ENCODE data around the gene SYTL3.
"Not testable (repeated sequence)": the region's sequence is repeated elsewhere in the genome, so short reads cannot be mapped to it uniquely, and the experiment has no call there.

Gene SYTL3, protein sequence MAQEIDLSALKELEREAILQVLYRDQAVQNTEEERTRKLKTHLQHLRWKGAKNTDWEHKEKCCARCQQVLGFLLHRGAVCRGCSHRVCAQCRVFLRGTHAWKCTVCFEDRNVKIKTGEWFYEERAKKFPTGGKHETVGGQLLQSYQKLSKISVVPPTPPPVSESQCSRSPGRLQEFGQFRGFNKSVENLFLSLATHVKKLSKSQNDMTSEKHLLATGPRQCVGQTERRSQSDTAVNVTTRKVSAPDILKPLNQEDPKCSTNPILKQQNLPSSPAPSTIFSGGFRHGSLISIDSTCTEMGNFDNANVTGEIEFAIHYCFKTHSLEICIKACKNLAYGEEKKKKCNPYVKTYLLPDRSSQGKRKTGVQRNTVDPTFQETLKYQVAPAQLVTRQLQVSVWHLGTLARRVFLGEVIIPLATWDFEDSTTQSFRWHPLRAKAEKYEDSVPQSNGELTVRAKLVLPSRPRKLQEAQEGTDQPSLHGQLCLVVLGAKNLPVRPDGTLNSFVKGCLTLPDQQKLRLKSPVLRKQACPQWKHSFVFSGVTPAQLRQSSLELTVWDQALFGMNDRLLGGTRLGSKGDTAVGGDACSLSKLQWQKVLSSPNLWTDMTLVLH

DNA sequence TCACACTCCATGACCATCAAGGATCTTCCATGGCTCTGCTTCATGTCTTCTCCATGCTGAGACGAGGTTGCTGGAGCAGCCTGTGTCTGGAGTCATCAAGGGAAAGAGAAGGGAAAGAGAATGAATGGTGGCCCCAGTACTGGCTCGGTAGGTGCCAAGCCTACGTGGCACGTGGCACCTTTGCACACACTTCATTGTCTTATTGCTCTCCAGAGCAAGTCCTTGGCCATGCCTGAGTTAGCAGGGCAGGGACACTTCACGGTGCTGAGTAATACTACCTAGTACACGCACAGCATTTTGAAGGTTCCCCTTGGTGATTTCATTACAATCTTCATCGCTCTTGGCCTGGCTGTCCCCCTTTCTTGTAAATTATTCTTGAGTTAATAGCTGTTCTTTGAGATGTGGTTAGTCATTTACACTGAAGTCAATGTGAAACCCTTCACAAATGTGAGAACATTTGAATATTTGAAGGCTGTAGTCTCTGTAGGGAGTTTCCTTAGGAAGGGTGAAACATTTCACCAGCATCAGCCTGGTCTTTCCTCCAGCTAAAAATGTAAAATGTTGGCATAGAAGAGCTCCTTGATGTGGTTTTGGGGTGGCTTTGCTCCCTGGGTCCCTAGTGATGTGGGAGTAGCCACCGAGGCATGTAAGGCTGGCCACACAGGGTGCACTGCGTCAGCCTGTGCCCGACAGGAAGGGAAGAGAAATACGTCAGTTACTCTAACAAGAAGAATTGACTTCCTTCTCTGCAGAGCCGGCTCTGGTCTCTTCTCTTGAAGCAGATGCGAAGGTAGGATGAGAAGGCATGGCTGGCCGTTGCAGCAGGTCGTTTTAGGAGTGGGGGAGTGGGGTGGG is at the start of gene SYTL3:
Gene SYTL3, plus strand, starts transcription at position 766 of the 855 bp plus-strand sequence. CDS start 13,215 bp downstream, outside the sequence.
- DNase-seq (ENCODE audit: low read depth in 3 of 3) = peak; percentile 38 to 54 (median 42)

DNA sequence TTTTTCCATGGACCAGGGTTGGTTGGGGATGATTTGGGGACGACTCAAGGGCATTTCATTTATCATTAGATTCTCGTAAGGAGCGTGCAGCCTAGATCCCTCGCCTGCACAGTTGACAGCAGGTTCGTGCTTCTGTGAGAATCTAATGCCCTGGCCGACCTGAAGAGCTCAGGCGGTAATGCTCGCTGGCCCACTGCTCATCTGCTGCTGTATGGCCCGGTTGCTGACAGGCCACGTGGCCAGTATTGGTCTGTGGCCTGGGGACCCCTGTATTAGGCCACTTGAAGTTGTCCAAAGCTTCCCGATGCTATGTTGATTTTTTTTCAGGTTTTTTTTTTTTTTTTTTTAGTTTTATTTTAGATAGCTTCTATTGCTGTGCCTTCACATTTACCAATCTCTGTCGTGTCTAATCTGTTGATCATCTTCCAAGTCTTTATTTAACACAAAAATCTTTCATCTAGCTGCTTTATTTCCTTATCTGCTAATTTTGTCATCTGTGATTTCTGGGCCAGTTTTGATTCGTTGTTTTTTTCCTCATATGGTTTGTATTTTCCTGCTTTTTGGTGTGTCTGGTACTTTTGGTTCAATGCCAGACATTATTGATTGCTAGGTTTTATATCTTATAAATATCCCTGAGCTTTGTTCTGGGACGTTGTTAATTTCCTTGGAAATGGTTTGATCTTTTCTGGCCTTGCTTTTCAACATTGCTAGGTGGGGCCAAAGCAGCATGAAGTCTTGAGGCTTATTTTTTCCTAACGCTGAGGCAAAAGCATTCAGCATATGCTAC is 46.4 kb upstream of the SYTL3 start:
- no peak for DNase-seq (ENCODE audit: low read depth in 3 of 3)

DNA sequence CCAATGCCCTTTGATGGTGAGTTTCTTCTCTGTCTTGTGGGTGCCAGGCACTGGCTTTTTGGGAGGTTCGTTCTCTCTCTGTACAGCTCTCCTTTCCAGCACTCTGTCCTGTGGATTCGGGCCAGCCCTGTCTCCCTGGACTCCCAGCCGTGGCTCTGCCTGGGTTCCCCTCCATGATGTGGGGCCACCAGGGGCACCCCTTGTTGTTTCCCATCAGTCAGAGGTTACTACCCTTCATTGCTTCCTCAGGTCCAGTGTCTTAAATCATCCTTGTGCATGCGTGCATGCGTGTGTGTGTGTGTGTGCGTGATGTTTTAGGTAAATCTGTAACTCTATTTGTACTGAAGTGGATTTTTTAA is 45.8 kb upstream of the SYTL3 start:
- DNase-seq (ENCODE audit: low read depth in 3 of 3) = no peak

DNA sequence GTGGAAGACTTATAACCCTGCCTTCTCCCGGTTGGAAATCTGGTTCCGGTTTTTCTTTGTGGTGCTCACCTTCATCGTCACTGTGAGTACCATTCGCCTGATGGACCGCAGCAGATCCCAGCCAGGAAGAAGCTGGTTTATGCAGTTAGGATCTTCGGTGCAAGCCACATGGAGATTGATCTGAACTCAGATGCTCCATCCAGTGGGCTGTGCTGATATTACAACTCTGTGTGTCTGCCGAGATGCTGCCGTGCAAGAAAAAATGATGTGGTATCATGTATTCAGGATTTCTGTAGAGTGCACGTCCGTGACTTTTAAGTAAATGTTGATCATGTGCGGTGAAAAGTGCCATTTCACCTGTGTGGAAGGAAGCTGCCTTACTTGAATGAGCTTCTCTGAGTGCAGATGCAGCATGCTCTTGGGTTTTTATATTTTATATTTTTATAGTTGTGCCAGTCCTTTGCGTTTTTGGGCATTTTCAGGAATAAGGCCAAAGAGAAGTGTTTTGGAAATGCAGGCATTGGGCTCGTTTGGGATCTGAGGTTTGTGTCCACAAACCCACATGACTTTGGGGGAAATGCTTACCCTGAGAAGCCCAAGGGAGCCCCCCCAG is 44.5 kb upstream of the SYTL3 start:
- peak; percentile 15 to 27 (median 26) for DNase-seq (ENCODE audit: low read depth in 3 of 3)

DNA sequence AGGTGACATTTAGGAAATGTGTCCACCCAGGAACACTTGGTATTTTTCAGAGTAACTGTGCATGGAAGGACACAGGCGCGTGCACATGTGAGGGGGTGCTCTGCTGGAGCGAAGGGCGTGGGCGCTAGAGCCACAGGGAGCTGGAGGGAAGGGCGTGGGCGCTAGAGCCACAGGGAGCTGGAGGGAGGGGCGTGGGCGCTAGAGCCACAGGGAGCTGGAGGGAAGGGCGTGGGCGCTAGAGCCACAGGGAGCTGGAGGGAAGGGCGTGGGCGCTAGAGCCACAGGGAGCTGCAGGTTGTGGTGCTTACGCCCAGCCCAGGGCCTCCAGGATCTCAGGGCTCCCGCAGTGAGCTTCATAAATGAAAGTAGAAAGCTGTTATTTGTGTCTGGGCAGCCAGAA is 43.8 kb upstream of the SYTL3 start:
- DNase-seq (ENCODE audit: low read depth in 3 of 3) = not testable (repeated sequence)

DNA sequence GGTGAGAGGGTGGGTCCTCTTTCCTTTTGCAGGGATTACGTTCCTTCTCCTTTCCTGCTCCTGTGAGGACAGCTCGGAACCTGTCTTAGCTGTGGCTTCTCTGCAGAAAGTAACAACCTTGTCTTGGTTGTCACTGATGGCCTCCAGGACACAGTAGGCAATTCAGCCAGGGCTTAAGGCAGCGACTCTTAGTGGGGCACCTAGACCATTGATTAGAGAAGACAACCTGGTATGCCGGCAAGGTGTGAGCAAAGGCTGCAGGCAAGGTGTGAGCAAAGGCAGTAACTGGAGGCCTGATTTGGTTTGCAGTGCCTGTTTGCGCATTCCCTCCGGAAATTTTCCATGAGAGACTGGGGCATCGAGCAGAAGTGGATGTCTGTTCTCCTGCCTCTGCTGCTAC is 42.9 kb upstream of the SYTL3 start:
- DNase-seq (ENCODE audit: low read depth in 3 of 3) = no peak

DNA sequence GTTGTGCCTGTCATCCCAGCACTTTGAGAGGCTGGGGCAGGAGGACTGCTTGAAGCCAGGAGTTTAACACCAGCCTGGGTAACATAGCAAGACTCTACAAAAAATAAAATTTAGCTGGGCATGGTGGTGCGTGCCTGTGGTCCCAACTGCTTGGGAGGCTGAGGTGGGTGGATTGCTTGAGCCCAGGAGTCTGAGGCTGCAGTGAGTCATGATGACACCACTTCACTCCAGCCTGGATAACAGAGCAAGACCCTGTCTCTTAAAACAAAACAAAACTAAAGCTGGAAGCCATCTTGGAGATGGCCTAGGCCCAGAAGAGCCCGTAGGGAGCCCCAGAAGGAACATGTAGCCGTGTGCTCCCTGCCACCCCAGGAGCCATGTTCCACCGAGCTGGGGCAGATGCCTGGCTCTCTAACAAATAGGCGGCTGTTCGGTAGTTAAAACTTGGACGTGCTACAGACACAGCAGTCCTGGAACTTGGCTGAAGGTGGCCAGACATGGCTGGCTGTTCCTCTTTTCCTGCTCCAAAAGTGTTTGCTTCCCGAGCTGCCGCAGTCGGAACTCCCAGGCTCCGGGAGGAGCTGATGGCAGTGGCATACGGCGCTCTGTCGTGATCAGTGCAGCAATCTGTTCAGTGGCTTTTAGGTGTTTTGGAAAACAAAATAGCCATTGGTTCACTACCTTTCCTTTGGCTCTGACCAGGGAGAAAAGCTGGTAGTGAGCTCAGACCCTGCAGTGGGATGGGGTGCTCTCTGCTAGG is 42.3 kb upstream of the SYTL3 start:
- DNase-seq (ENCODE audit: low read depth in 3 of 3) = no peak

DNA sequence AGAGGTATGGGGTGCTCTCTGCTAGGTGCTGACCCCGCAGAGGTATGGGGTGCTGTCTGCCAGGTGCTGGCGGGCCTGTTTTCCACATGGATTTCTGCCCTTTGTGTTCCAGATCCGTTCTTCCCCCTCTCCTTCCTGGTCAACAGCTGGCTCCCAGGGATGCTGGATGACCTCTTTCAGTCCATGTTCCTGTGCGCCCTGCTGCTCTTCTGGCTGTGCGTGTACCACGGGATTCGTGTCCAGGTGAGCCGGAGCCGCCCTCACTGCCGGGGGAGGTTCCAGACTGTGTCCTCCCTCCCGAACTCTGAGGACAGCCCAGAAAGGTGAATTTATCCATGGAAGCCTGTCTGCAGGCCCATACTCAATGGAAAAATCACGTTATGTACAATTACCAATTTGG is 41.6 kb upstream of the SYTL3 start:
- no peak for DNase-seq (ENCODE audit: low read depth in 3 of 3)

DNA sequence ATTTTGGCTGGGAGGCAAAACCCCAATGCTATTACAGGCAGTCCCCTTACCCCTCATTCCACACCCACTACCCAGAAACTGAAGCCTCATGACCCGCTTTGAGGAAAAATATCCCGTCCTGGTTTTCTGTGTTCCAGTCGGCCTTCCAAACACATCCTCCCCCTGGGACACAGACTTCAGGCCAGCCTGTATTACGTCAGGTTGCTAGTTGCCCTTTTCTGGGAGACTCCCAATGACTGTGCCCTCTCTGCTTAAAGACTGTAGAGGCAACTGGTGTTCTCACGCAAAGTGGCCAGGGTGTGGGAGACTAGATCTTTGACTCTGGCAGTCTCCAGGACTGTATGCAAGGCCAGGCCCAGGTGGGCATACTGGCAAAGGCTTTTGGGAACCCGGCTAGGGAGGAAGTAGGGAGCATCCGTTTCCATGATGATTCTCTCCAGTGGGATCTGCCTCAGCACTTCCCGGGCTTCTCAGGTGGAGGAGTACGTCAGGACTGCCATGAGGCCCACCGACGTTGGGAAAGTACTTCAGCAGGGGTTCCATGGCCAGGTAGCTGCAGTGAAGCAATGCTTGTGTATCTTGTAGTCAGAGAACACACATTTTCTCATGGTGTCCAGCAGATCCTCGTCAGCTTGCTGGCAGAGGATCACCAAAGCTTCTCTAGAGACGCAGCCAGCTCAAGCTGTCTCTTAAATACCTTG is 40.2 kb upstream of the SYTL3 start:
- no peak for DNase-seq (ENCODE audit: low read depth in 3 of 3)

DNA sequence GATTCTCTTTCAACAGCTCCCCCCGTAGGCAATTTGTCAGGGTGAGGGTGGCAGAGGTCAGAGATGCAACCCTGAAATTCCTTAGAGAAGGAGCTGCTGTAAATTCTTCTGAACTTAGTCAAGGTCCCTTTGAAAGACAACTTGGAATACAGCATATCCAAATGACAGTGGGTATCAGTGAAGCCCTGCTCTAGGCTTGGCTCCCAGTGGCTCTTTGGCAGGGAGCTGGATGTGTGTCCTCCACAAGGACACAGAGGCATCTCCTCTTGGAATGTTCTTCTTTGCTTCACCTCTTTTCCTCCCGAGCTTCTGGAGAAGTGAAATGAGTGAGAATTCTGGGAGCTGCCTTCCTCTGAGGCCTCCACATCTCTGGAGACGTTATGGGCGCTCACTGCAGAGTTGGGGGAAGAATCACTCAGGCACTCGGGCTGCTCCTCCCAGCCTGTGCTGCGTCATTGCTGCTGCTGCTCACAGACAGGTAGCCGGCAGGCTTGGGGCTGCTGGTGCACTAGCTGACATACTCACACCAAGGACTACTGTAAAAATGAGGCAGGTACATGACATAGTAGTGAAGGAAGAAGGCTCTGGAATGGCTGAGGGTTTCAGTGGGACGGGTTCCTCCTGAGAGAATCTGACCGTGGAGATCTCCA is 39.4 kb upstream of the SYTL3 start:
- no peak for DNase-seq (ENCODE audit: low read depth in 3 of 3)

DNA sequence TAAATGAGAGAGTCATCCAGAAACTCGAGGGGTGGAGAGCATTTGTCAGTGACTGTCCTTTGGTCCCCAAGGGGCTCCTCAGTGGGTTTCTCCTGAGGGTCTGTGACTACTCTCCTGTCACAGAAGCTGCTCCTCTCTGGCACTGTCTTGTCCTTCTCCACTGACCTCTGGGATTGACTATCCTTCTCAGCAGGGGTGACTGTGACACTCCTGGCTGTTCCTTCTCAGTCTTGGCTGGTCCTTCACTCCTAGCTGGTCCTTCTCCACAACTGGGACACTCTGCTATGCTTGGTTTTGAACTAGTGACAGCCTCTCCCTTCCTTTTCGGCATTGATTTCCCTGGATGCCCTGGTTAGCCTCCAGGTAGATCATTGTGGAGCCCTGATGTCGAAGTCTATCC is 38.8 kb upstream of the SYTL3 start:
- DNase-seq (ENCODE audit: low read depth in 3 of 3) = no peak

DNA sequence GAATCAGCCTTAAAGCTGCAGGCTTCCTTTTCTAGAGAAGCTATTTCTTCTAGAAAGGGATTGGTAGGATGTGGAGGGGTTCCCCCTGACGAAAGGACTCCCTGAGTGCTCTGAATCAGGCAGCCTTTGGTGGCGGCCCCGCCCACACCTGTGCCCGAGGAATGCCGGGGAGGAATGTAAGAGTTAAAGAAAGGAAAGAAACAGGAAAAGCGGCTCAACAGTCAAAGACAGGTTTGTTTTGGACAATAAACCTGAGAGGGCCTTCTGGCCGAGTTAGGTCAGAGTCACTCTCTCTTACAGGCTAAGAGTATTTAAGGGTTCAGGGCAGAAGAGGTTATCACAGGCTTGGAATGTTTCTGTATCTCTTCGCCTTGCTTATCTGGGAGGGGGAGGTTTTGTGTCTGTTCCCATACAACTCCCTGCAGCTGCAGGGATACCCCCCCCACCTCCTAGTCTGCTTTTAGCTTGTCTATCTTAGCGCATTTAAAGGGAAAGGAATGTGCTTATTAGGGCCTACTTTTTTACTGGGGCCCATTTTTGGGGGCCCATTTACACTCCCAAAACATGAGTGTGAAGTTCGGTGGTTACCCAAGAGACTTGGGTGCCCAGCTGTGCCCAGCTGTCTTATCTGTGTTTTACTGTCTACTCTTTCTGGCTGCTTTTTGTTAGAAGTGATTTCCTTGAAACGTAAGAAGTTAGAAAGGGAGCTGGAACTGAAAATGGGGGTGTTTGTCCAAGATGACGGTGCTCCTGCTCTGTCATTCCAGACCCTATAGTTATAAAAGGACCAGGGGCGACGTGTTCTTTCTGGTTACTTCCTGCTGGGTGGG is 38.1 kb upstream of the SYTL3 start:
- DNase-seq (ENCODE audit: low read depth in 3 of 3) = no peak

DNA sequence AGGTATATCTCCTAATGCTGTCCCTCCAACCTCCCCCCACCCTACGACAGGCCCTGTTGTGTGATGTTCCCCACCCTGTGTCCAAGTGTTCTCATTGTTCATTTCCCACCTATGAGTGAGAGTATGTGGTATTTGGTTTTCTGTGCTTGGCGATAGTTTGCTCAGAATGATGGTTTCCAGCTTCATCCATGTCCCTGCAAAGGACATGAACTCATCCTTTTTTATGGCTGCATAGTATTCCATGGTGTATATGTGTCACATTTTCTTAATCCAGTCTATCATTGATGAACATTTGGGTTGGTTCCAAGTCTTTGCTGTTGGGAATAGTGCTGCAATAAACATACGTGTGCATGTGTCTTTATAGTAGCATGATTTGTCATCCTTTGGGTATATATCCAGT is 35.2 kb upstream of the SYTL3 start:
- not testable (repeated sequence) for DNase-seq (ENCODE audit: low read depth in 3 of 3)

DNA sequence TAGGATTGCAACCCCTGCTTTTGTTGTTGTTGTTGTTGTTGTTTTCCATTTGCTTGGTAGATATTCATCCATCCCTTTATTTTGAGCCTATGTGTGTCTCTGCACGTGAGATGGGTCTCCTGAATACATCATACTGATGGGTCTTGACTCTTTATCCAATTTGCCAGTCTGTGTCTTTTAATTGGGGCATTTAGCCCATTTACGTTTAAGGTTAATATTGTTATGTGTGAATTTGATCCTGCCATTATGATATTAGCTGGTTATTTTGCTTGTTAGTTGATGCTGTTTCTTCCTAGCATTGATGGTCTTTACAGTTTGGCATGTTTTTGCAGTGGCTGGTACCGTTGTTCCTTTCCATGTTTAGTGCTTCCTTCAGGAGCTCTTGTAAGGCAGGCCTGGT is 31.6 kb upstream of the SYTL3 start:
- DNase-seq (ENCODE audit: low read depth in 3 of 3) = not testable (repeated sequence)

DNA sequence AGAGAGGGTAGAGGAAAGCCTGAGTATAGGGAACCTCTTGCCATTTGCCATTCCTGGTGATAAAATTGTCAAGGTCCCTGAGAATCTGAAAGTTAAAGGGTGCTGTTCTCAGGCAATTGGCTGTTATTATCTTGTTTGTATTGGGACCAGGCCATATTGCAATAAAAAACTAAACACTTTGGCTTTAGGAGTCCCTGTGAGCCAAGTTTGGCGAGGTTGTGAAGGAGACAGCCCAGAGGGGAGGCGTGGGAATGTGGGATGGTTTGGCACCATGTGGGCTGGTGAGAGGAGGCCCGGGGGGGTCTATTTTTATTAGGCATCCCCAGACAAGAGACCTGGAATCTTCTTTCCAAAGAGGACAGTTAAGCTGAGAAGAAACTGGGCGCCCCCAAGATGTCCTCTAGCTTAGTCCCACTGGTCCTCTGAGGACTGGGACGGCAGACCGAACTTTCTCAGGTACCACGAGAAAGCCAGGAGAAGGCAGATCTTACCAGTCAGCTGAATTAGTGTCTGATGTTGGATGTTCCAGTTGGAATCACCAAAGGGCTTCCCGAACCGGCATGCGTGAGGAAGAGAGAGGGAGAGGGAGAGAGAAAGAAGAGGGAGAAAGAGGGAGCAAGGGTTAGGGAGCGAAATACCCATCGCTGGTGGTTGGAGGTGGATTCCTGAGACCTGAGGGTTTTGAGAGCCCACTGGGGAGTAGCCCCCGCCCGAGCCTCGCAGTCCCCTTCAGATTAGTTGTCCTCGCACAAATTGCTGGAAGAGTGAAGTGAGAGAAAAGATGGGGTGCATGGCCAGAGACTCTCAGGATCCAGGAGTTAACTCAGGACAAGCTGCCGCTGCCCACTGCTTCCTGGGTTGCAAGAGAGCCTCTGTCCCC is 29.7 kb upstream of the SYTL3 start:
- DNase-seq (ENCODE audit: low read depth in 3 of 3) = no peak

DNA sequence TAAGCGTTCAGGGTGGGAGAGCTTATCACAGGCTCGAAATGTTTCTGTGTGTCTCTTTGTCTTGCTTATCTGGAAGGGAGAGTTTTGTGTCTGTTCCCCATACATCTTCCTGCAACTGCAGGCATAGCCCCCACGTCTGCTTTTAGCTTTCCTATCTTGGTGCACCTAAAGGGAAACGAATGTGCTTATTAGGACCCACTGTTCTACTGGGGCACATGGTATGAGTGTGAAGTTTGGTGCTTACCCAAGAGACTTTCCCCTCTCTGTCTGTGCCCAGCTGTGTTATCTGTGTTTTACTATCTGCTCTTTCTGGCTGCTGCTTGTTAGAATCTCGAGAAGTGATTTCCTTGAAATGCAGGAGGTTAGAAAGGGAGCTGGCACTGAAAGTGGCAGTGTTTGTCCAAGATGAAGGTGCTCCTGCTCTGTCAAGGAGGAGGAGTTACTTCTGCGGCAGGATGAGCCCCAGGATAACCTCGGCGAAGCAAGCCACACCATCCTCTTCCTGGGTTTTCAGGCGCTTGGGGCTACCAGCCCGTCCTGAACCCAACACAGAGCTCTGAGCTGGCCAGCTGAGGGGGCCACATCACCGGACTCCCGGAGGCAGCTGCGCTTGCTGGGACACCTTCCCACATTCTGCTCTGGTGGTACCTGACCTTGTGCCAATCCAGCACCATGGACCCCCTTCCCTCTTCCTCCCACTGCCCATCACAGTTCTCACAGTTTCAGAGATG is 28.7 kb upstream of the SYTL3 start:
- no peak for DNase-seq (ENCODE audit: low read depth in 3 of 3)
